MM.1S (cell line): Measurements from ENCODE around the gene TERB2.
"Not testable (repeated sequence)": the region's sequence is repeated elsewhere in the genome, so short reads cannot be mapped to it uniquely, and the experiment has no call there.

Experiments
- EZH2phosphoT487 ChIP-seq: fragments of 300-600 bp; sonication (generic); IDR thresholded peaks from 2 replicates; pipeline ENCODE4 v1.6.1; 2018; ENCODE audit warnings: antibody characterized with exemption, low read length
- TF ChIP-seq, protein P1 (sequence below): fragments of 300-600 bp; sonication (generic); IDR thresholded peaks from 2 replicates; pipeline ENCODE4 v1.5.1; 2016; ENCODE audit warnings: antibody characterized with exemption, low read length, mixed read lengths

GRCh38 chr15:44958302-44958701 is 1.8 kb downstream of the TERB2 start:
- TF ChIP-seq, protein P1, sequence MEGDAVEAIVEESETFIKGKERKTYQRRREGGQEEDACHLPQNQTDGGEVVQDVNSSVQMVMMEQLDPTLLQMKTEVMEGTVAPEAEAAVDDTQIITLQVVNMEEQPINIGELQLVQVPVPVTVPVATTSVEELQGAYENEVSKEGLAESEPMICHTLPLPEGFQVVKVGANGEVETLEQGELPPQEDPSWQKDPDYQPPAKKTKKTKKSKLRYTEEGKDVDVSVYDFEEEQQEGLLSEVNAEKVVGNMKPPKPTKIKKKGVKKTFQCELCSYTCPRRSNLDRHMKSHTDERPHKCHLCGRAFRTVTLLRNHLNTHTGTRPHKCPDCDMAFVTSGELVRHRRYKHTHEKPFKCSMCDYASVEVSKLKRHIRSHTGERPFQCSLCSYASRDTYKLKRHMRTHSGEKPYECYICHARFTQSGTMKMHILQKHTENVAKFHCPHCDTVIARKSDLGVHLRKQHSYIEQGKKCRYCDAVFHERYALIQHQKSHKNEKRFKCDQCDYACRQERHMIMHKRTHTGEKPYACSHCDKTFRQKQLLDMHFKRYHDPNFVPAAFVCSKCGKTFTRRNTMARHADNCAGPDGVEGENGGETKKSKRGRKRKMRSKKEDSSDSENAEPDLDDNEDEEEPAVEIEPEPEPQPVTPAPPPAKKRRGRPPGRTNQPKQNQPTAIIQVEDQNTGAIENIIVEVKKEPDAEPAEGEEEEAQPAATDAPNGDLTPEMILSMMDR: not testable (repeated sequence)
- TF ChIP-seq EZH2phosphoT487: not testable (repeated sequence)
